ENCODE measurements around the gene AP2M1. TPM values are rescaled to one million over a fixed set of nuclear protein-coding genes. Genes with fewer than 3 reads are reported as not detected.
A peak's percentile ranks its signal among the peaks of the same experiment; 100 is the strongest.

The AP2M1 gene
- total RNA-seq, 1 experiment from 2014 or later = 335 TPM

GRCh38 chr3:184176377-184177330, 2.0 kb downstream of the AP2M1 start:
- in situ Hi-C loops (cut with HindIII; ENCODE audit: low pct_unique_long_range_greater_than_20kb, low sequenced_read_pairs) = no loop called here
- BruUV-seq (replicated peaks) = no TSS peak
- H3K9me3 ChIP-seq (ENCODE audit: control insufficient read depth, insufficient read depth, low read depth, low read length) = no peaks in the 10 kb centered on the region
- peak overlapping the region; percentile 80 to 86 for H3K4me3 ChIP-seq (ENCODE audit: low read depth in 2 of 2, low read length in 2 of 2)
- peaks cover 18% of the 10 kb centered on the region for H3K4me1 ChIP-seq (ENCODE audit: control insufficient read depth, insufficient read depth, low read length)
- ATAC-seq (peak; percentile 49), DNase-seq (ENCODE audit: low read depth, low spot score) (no peak)
- ChIA-PET CTCF (no interaction called here), POLR2A (no interaction called here)
- no peak for TF ChIP-seq POLR2AphosphoS5 (IDR thresholded peaks at IDR 0.05; ENCODE audit: low read depth, low read length)
- no peak for TF ChIP-seq REST (IDR thresholded peaks at IDR 0.05; ENCODE audit: insufficient read depth in 1 of 2, low read depth in 2 of 2, low read length in 1 of 2)
- TF ChIP-seq CTCF (IDR thresholded peaks at IDR 0.05) = no peak
- no peak for TF ChIP-seq SIN3A (IDR thresholded peaks at IDR 0.05; ENCODE audit: borderline replicate concordance, insufficient read depth, low read depth, low read length)
- TF ChIP-seq TCF7L2 (IDR thresholded peaks at IDR 0.05; ENCODE audit: low read depth, low read length) = no peak
- H3K27me3 ChIP-seq (ENCODE audit: control insufficient read depth, insufficient read depth, low read length) = no peaks in the 10 kb centered on the region
- intact Hi-C loops (cut with micrococcal nuclease; ENCODE audit: unreplicated experiment) = loop anchor here (5.0 kb wide), 1 partner anchor 1159 kb away; no protein-coding TSS in a partner anchor
- H3K36me3 ChIP-seq (ENCODE audit: control insufficient read depth, insufficient read depth, low read length) = peaks cover 14% of the 10 kb centered on the region; the same call in 1 of the 2 replicates
- H3K27ac ChIP-seq (ENCODE audit: low read length) = peak overlapping the region; percentile 88

GRCh38 chr3:184177331-184177731, 2.7 kb downstream of the AP2M1 start:
- CTCF ChIA-PET = no interaction called here

More at GRCh38 chr3:184177331-184177731, 2.7 kb downstream of the AP2M1 start:
- no peak for TF ChIP-seq CTCF (IDR thresholded peaks at IDR 0.05)
- no peak for TF ChIP-seq TCF7L2 (IDR thresholded peaks at IDR 0.05; ENCODE audit: low read depth, low read length)
- no peak for TF ChIP-seq REST (IDR thresholded peaks at IDR 0.05; ENCODE audit: insufficient read depth in 1 of 2, low read depth in 2 of 2, low read length in 1 of 2)
- no peak for TF ChIP-seq POLR2AphosphoS5 (IDR thresholded peaks at IDR 0.05; ENCODE audit: low read depth, low read length)
- no peaks in the 10 kb centered on the region for H3K27me3 ChIP-seq (ENCODE audit: control insufficient read depth, insufficient read depth, low read length)
- H3K4me3 ChIP-seq (ENCODE audit: low read depth in 2 of 2, low read length in 2 of 2) = no peak overlapping the region; a peak in 1 of 4 replicates
- no TSS peak for BruUV-seq (replicated peaks)
- in situ Hi-C loops (cut with HindIII; ENCODE audit: low pct_unique_long_range_greater_than_20kb, low sequenced_read_pairs) = no loop called here
- peaks cover 18% of the 10 kb centered on the region for H3K4me1 ChIP-seq (ENCODE audit: control insufficient read depth, insufficient read depth, low read length)
- POLR2A ChIA-PET = no interaction called here
- DNase-seq (ENCODE audit: low read depth, low spot score) = no peak
- peaks cover 19% of the 10 kb centered on the region; the same call in 1 of the 2 replicates for H3K36me3 ChIP-seq (ENCODE audit: control insufficient read depth, insufficient read depth, low read length)
- ATAC-seq = no peak
- H3K27ac ChIP-seq (ENCODE audit: low read length) = no peak overlapping the region; the same call in 1 of the 2 replicates
- intact Hi-C loops (cut with micrococcal nuclease; ENCODE audit: unreplicated experiment) = loop anchor here (5.0 kb wide), 1 partner anchor 1160 kb away; no protein-coding TSS in a partner anchor
- H3K9me3 ChIP-seq (ENCODE audit: control insufficient read depth, insufficient read depth, low read depth, low read length) = no peaks in the 10 kb centered on the region
